Germinal center (tissue), 1 donor: ENCODE results near the gene AFF2.

Source experiments
- DNase-seq: peaks from one replicate; pipeline ENCODE4 v3.0.0; 2012; ENCODE audit warnings: mixed read lengths, low spot score

The AFF2 gene

GRCh38 chrX:148928811-148929210 lies 428.4 kb downstream of the AFF2 start:
- no peak for DNase-seq

GRCh38 chrX:148929686-148930085 lies 429.3 kb downstream of the AFF2 start:
- DNase-seq, result no peak

GRCh38 chrX:148930206-148930729 lies 429.9 kb downstream of the AFF2 start:
- no peak for DNase-seq

DNA sequence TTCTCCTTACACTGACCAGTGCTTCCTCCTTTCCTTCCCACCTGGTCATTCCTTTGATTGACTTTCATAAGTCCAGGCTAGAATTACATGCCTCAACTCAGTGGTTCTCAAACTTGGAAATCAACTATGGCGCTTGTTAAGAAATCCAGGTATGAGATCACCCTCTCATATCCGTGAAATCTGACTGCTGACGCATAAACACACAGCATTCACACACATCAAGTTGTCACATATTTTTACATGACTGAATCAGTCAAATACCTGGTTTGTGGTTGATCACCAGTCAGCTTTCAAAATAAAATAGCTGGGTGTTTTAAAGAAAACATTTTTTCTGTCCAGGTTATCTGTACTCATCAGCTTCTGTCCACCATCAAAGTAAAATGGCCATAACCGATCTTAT lies 433.5 kb downstream of the AFF2 start:
- DNase-seq, result no peak

DNA sequence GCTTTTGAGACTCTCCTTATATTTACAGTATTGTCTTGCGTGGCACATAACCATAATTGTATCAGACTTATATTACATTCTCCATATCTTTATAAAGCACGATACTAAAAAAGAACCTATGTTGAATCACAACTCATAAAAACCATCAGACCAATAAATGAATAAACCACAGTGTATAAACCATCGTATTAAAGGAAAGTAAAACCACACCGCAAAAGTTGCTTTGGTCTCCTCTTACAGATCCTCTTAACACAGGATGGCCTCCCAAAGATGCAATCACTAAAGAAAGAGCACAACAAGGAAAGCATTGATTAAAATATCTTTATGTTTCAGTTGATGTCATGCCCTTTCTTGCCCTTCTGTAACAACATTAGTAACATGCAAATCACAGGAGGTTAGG lies 437.9 kb downstream of the AFF2 start:
- no peak for DNase-seq

- DNase-seq, result no peak
These were observed 440.1 kb downstream of the AFF2 start for GRCh38 chrX:148940411-148940996.

GRCh38 chrX:148942754-148943153 lies 442.3 kb downstream of the AFF2 start:
- no peak for DNase-seq

GRCh38 chrX:148947399-148947975 lies 447.1 kb downstream of the AFF2 start:
- no peak for DNase-seq

DNA sequence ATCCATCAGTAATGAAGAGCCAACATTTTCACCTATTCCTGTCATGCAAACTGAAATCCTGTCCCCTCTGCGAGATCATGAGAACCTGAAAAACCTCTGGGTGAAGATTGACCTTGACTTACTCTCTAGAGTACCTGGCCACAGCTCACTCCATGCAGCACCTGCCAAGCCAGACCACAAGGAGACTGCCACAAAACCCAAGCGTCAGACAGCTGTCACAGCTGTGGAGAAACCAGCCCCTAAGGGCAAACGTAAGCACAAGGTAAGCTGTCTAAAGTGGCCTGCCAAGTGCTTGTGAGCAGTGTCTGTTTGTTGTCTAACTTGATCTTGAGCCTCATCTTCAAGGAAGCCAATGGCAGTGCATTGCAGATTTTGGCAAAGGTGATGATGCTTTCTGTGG lies 455.9 kb downstream of the AFF2 start:
- DNase-seq, result no peak

- no peak for DNase-seq
These were observed 458.5 kb downstream of the AFF2 start for GRCh38 chrX:148958901-148959300.

DNA sequence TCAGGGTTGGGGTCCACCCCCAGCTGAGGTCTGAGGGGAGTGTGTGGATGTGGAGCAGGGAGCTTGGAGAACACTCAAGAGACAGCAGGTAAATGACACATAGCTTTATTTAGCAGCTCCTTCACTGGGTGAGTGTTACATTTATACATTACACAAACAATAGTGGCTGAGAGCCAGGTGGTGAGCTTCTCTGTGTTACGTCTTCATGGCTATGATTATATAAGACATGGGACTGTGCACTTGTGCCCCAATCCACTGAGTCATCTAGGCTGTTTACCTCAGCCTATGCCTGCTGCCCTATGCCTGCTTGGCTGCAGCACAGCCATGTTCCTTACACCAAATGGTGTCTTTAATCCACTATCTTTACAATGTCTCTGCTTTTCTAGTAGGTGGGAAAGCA lies 459.6 kb downstream of the AFF2 start:
- no peak for DNase-seq

DNA sequence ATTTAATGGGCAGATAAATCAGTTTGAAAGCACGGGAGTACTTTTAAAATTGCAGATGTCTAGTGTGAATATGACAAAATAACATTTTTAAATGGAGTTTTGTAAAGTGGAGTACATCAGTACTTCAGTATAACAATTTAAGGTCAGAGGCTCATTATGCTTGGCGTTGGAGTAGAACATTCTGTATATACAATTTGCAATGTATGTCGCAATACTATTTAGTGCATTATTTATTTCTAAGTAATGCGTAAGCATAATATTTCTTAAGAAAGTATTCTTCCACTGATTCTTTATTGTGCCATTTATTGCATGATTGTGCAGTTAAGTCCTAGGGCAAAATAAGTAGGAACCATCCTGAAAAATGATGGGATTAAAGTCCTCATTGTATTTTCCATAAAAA lies 461.6 kb downstream of the AFF2 start:
- no peak for DNase-seq

DNA sequence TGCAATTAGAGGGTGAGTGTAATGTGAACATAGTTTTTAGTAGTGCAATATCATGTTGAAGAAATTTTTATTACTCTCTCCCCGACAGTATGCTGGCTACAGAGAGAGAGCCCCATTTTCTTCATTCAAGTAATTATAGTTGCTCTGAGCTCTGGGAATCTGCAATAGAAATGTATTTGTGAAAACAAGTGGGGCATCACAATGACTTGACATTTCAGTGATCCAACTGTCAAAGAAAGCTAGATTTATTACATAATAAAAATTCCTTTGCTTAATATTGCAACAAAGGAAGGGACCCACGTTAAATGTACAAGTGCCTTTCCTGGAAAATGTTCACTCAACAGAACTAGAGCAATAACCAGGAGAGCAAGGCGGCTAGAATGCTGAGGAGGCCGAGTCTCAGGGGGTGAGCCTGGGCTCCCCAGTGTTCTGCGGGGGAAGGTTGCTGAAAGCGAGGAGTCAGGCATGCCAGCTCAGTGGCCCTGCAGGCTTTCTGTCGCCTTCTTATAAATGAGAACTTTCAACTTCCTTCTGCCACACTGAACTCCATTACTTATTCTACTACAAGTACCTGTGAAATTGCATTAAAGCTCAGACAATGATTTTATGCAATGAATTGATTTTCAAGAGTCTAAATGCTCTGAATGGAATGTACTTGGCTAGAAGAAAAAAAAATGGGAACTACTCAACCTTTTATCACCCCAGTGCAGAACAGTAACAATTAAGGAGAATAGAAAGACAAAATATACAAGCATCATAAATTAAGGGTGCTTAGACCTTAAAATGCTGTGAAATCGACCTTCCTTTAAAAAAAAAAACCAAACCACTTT lies 476.4 kb downstream of the AFF2 start:
- DNase-seq, result no peak

- no peak for DNase-seq
These were observed 479.4 kb downstream of the AFF2 start for GRCh38 chrX:148979786-148980185.

GRCh38 chrX:148984238-148984637 lies 483.8 kb downstream of the AFF2 start:
- no peak for DNase-seq

- DNase-seq, result no peak
These were observed 491.1 kb downstream of the AFF2 start for GRCh38 chrX:148991502-148991901.

- no peak for DNase-seq
These were observed 495.2 kb downstream of the AFF2 start for GRCh38 chrX:148995661-148996060.

- DNase-seq, result no peak
These were observed 501.9 kb downstream of the AFF2 start for GRCh38 chrX:149002320-149002719.

DNA sequence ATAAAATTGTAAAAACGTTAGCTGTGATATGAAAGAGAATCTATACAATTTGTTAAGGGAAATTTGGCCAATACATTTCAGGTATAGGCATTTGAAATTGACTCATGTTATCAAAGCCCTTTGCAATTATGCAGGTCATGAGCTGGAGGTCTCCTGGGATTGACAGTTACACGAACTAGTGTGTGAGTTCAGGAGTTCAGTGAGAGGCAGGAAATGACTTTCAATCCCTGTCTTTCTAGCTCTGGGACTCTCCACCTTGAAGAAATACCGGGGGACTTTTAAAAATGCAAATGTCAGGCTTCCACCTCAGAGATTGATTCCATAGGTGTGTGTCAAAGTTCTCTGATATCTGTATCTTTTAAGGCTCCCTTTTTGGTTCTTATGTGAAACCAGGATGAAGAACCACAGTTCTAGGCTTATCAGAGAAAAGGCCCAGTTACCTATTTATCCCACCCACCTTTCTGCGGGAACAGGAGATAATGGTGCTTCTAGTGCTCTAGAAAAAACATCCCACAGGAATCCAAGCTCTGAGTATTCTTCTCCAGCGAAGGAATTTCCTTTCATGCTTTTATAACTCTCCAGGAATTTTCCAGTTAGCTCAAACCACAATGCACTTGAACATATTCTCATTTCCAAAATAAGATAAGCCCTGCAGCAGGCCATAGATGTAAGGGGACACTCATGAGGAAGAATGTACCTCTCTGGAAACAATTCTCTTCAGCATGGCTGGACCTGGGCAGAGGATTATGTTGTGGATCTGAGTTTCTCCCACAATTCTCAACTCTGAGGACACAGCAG lies 503.6 kb downstream of the AFF2 start:
- DNase-seq, result no peak

- DNase-seq, result no peak
These were observed 504.5 kb downstream of the AFF2 start for GRCh38 chrX:149004936-149005335.

- DNase-seq, result no peak
These were observed 505.8 kb downstream of the AFF2 start for GRCh38 chrX:149006235-149006634.

- DNase-seq, result no peak
These were observed 507.0 kb downstream of the AFF2 start for GRCh38 chrX:149007423-149007822.
